ENCODE results near the gene ADAM15.

ADAM15 gene

DNA sequence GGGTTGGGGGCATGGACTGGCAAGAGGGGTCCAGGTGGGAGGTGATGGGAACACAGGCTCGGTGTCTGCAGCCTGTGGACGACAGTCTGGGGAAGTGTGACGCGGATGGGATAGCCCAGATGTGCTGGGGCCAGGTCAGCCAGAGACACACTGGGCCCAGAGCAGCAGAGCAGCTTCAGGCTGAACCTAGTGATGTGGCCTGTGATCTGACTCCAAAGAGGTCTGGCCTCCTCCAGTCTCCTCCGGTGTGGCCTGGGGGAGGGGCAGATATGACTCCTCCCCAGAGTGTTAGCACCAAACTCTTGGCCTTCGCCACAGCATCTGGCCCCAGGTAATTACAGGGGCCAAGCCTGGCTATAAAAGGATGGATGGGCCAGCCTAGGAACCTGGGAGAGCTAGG is 41.0 kb downstream of the ADAM15 start:
- no peak for DNase-seq

DNA sequence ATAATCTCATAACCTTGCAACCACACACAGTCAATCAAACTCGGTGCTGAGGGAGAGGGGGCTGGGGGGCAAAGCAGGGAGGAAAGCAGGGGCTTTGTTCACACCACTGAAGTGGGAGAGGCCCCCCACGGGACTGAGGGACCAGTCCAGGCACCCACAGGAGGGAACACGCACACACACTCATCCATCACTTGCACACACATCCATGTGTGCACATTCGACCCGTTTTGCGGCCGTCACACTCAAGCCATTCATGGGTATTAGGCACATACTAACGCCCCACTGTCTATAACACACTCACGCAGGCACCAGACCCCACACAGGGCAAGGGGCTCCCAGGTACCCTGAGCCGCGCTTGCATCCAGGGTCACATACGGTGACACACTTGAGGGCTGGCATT is 41.5 kb downstream of the ADAM15 start:
- no peak for DNase-seq

DNA sequence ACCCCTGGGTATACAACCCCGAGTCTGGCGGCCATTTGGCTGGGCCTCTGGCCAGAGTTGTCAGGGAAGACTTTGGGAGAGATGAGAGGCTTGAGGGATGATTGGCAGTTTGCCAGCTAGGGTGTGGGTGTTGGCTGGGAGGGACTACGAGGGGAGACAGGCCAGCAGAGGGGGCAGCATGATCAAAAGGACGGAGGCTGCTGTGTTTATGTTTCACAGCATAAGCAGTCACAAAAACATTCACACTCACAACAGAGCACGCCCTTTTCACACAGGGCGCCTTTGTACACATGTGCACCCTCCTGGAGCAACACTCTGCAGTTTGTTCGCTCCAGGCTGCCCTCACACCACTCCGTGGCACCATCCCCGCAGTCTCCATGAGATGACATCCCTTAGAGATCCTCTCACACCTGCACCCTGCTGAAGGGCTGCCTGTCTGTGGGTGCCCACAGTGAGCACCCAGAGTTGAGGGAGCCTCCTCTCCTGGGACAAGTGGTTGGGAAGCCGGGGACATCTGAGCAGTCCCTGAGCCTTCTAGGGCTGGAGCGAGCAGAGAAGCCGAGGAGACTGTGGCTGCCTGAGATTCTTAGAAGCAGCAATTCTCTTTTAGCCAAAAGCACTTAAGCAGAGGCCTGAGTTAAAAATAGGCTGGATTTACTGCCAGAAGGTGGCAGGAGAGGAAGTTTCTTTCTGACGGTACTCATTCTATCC is 43.0 kb downstream of the ADAM15 start:
- DNase-seq, result no peak

DNA sequence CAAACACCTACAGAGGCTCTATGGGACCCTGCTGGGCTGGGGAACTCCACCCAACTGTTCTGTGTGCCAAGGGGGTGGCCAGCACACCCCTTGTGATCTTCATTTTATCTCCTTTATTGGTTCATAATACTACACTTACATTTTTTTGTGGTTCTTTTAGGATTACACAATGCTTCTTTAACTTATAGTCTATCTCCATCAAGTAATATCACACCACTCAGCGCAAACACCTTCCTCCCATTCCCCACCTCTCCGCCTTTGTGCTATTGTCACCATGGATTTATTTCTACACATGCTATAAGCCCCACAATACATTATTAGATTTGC is 43.5 kb downstream of the ADAM15 start:
- DNase-seq, result no peak

DNA sequence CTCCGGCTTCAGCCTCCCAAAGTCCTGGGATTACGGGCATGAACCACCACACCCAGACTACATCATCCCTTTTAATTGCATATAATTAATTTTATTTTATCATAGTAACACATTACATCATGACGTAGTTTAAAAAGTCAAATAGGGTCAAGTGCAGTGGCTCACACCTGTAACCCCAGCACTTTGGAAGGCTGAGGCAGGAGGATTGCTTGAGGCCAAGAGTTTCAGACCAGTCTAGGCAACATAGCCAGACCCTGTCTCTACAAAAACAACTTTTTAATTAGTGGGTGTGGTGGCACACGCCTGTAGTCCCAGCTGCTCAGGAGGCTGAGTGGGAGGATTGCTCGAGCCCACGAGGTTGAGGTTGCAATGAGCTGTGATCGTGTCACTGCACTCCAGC is 48.2 kb downstream of the ADAM15 start:
- no peak for DNase-seq

DNA sequence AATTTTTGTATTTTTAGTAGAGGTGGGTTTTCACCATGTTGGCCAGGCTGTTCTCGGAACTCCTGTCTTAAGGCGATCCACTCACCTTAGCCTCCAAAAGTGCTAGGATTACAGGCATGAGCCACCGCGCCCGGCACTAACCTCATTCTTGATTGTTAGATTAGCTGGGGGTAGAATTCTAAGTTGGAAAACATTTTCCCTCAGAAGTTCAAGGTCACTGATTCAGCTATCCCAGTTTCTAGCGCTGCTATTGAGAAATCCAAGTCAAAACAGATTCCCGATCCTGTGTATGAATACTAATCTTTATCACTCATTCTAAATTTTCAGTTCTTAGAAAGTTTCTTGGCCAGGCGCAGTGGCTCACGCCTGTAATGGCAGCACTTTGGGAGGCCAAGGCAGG is 52.2 kb downstream of the ADAM15 start:
- no peak for DNase-seq

DNA sequence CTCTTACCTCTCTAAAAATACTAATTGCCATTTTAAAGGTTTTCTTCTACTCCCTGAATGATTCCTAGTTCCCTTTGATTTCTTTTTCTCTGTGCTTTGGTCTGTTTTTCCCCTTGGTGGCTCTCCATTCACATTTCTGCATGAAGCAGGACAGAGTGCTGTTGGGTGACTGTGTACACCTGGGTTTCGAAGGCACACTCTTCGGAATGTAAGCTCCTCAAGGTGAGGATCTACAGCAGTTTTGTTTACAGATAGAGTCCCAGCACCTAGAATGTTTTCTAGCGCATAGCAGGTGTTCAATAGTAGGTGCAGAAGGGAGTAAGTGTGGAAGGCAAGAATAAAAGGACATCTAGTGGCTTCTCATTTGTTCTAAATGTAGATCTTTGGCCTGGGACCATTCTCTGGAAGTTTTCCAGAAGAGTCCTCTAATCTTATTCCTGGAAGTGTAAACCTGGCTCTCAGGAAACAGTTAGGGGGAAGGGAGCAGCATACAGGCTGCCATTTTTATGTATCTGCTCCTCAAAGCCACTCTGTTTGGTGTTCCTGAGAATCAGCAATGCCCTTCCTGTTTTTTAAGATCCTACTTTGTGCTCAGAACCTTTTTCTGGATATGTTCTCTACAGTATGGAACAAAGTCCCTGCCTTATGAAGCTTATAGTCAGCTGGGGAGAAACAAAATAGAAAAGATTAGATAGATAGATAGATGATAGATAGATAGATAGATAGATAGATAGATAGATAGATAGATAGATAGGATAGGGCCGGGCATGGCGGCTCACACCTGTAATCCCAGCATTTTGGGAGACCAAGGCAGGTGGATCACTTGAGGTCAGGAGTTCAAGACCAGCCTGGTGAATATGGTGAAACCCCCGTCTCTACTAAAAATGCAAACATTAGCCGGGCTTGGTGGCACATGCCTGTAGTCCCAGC is 53.8 kb downstream of the ADAM15 start:
- no peak for DNase-seq

DNA sequence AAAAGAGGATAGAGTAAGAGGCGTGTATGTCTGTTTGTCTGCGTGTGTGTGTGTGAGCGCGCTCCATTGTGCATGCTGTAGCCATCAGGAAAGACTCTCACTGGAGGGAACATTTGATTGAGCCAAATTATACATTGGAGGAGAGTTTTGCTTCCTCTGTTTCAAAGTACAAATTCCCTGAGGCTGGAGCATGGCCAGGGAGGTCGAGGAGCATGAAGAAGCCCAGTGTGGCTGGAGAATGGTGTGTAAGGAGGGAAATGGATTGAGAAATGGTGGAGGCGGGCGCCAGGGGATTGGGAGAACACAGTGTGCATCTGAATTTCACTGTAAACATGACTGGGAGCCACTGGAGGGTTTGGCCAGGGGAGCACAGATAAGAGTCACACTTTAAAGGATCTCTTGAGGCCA is 54.5 kb downstream of the ADAM15 start:
- DNase-seq, result no peak

DNA sequence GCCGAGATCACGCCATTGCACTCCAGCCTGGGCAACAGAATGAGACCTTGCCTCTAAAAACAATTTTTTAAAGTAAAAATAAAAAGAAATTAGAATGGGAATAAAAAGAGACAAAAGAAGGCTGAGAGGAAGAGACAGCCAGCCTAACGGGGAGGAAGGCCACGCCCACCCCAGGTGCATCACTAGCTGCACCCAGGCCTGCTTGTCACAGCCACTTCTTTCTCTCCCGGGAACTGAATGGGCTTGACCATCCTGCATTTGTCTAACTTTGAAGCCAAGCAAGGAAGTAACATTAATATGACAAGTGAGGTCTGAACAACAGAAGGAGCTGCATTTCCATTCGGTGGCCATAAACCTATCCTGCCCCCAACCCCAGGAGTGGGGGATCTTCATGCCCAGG is 55.7 kb downstream of the ADAM15 start:
- DNase-seq, result no peak

DNA sequence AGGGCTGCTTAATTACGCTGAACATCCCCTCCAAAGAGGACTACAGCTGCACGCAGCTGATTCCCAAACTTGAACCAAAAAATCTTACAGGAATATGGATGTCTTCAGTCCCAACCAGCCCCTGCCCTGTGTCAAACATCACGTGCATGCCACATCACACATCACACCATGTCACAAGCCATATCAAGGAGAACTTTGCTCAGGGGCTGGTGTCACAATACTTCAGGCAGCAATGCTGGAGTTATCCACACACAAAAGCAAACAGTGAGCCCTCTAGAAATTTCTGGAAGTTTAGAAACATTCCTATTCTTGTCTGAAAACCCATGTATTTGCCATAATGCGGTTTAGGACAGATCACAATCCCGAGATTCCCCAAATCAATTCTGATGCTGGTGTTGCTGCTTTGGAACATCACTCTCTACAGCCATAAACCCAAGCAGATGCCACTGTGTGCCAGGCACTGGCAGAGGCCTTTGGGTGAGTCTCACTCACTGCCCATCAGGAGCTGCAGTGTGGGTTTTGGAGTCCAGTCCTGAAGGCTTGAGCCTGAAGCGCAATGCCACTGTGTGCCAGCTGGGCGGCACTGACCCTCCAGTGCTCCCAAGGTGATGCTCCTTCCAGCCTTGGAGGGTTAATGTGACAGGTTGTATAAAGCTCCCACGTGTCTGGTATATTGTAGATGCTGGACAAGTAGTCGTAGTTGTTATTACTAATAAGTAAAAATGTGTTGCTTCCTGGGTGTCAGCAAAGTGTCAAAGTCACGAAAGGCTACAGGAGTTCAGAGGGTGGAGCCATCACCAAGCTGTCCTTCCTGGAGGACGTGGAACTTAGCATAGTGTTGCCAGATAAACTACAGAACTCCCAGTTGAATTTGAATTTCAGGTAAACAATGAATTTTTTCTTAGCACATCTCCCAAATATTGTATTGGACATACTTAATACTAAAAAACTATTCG is 56.5 kb downstream of the ADAM15 start:
- DNase-seq, result no peak

DNA sequence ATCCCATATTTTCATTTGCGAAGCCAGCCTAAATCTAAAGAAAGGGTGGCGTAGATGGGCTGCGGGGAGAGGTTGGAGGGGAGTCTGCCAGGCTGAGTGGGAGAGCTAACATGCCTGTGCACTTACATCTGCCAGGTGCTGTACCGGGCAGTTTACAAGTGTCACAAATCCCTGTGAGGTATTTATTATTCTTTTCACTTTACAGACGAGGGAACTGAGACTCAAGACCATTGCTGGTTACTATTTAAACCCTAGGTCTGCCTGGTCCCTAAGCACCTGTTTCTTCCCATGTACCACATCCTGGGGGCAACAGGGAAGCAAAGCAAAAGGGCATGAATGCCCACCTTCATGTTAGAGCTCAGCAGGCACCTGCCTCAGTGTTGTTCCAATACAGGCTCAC is 57.2 kb downstream of the ADAM15 start:
- no peak for DNase-seq

DNA sequence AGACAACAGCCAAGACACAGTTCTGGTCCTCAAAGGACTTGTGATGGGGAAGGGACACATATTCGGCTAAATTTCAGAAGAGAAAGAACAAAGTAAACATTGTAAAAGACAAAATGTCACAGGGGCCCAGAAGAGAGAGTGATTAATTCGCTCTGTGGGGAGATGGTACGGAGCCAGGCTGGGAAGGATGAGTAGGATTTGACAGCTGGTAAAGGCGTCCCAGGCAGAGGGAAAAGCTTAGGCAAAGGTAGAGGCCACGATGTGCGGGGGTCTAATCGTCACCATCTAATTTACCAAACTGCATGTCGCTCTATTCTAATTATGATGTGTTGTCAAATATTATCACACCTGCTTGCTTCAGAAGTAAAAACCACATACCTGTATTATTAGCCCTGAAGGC is 59.3 kb downstream of the ADAM15 start:
- no peak for DNase-seq

DNA sequence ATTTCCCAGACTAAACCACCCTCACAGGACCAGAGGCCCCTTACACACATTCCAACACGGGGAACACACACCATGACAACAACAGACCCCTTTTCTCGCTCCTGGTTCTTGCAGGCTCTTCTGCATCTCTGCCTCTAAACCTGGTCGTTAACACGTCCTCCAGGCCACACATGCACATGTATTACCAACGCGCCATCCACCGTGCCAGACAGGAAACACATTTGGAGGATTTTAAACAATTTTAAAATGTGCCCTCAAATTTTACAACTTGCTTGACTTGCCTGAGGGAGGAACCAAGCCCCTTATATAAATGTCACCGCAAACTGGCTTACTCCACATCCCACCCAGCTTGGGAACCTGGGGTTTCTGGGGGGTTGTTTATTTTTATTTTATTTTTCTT is 59.7 kb downstream of the ADAM15 start:
- no peak for DNase-seq

Data from SIG-M5 (cell line).